OCI-LY7 (cell line): ENCODE measurements around the gene TREM2. TPM values are rescaled to one million over a fixed set of nuclear protein-coding genes. Genes with fewer than 3 reads are reported as not detected.

Experiments used
- BruUV-seq: library from RNA; stranded (reverse); fragments of 400-500 nt; replicated peaks from 2 replicates; lab custom pipeline; 2021; lab: Mats Ljungman, UMichigan
- CTCF ChIA-PET: fragments of 300-600 bp; sonication (Branson Sonifier 250); formaldehyde crosslinking; loops from one replicate; lab custom pipeline; 2022; ENCODE audit warnings: antibody characterized with exemption; ENCODE audit not compliant: unreplicated experiment; lab: Charles Lee
- POLR2A ChIA-PET: fragments of 300-600 bp; sonication (Branson Sonifier 250); formaldehyde crosslinking; loops from one replicate; lab custom pipeline; 2022; ENCODE audit warnings: antibody characterized with exemption; lab: Charles Lee
- DNase-seq: peaks from one replicate; pipeline ENCODE4 v3.0.0-alpha.2; 2015; ENCODE audit warnings: low spot score
- H2AFZ ChIP-seq: fragments of 200-600 bp; sonication (generic), shearing (Covaris generic); 2 replicates; pipeline ENCODE4 v1.6.1; 2014; ENCODE audit warnings: mild to moderate bottlenecking, antibody characterized with exemption, low read length, moderate library complexity
- H3K27ac ChIP-seq: fragments of 200-600 bp; sonication (generic); 2 replicates; pipeline ENCODE4 v1.5.1; 2014; ENCODE audit warnings: mixed run types, low read depth, mild to moderate bottlenecking, moderate library complexity, low read length, inconsistent platforms; ENCODE audit not compliant: poor library complexity, severe bottlenecking
- H3K36me3 ChIP-seq: fragments of 200-600 bp; sonication (generic); 2 replicates; pipeline ENCODE4 v1.6.1; 2014; ENCODE audit warnings: mild to moderate bottlenecking, antibody characterized with exemption, low read length, moderate library complexity, mixed read lengths; ENCODE audit not compliant: insufficient read depth
- H3K4me1 ChIP-seq: fragments of 200-600 bp; sonication (generic); 2 replicates; pipeline ENCODE4 v1.5.1; 2014; ENCODE audit warnings: mild to moderate bottlenecking, low read length; ENCODE audit not compliant: insufficient read depth, poor library complexity, severe bottlenecking
- H3K4me2 ChIP-seq: fragments of 200-600 bp; sonication (generic); 2 replicates; pipeline ENCODE4 v1.6.1; 2014; ENCODE audit warnings: mild to moderate bottlenecking, low read length
- H3K4me3 ChIP-seq: fragments of 200-600 bp; sonication (generic); 2 replicates; pipeline ENCODE4 v1.5.1; 2014; ENCODE audit warnings: mild to moderate bottlenecking, low read depth, low read length; ENCODE audit not compliant: poor library complexity, severe bottlenecking
- H3K79me2 ChIP-seq: fragments of 200-600 bp; sonication (generic); 2 replicates; pipeline ENCODE4 v1.6.1; 2016; ENCODE audit warnings: low read depth, mild to moderate bottlenecking, low read length, moderate library complexity, mixed read lengths; ENCODE audit not compliant: insufficient read depth
- H3K9me2 ChIP-seq: fragments of 200-600 bp; sonication (generic); 2 replicates; pipeline ENCODE4 v1.6.1; 2016; ENCODE audit warnings: mild to moderate bottlenecking, low read length, mixed read lengths; ENCODE audit not compliant: insufficient read depth
- H3K9me3 ChIP-seq: fragments of 200-600 bp; sonication (generic); 2 replicates; pipeline ENCODE4 v1.6.1; 2014; ENCODE audit warnings: mild to moderate bottlenecking, mixed run types, low read length, mixed read lengths
- H4K20me1 ChIP-seq: fragments of 200-600 bp; sonication (generic); 2 replicates; pipeline ENCODE4 v1.6.1; 2014; ENCODE audit warnings: mild to moderate bottlenecking, antibody characterized with exemption, low read length, moderate library complexity, mixed read lengths; ENCODE audit not compliant: insufficient read depth
- EZH2phosphoT487 ChIP-seq: fragments of 200-600 bp; sonication (generic); IDR thresholded peaks from 2 replicates; pipeline ENCODE4 v1.6.1; 2018; ENCODE audit warnings: low read depth, borderline replicate concordance, mild to moderate bottlenecking, mixed run types, antibody characterized with exemption, low read length, moderate library complexity, mixed read lengths
- intact Hi-C: fragments of 100-400 bp; cut with micrococcal nuclease; formaldehyde crosslinking; loops from one replicate; pipeline ENCODE4 v1.10.0; 2022; ENCODE audit not compliant: unreplicated experiment
- total RNA-seq, 2 experiments: library from RNA; depleted of rRNA in 1 of 2; stranded (reverse); fragments of >200 nt in 1 of 2; shearing (Covaris generic) in 1 of 2; gene quantifications; 2 replicates each; pipeline ENCODE4 v1.2.3, GENCODE V29; 2014 to 2022
- TF ChIP-seq, protein P1 (sequence below): fragments of 200-600 bp; sonication (generic); conservative IDR thresholded peaks from 2 replicates; pipeline ENCODE4 v1.5.1; 2014; ENCODE audit warnings: mild to moderate bottlenecking, antibody characterized with exemption, low read length, moderate library complexity, mixed read lengths

The TREM2 gene
- total RNA-seq, 2 experiments from 2014 or later = not detected

DNA sequence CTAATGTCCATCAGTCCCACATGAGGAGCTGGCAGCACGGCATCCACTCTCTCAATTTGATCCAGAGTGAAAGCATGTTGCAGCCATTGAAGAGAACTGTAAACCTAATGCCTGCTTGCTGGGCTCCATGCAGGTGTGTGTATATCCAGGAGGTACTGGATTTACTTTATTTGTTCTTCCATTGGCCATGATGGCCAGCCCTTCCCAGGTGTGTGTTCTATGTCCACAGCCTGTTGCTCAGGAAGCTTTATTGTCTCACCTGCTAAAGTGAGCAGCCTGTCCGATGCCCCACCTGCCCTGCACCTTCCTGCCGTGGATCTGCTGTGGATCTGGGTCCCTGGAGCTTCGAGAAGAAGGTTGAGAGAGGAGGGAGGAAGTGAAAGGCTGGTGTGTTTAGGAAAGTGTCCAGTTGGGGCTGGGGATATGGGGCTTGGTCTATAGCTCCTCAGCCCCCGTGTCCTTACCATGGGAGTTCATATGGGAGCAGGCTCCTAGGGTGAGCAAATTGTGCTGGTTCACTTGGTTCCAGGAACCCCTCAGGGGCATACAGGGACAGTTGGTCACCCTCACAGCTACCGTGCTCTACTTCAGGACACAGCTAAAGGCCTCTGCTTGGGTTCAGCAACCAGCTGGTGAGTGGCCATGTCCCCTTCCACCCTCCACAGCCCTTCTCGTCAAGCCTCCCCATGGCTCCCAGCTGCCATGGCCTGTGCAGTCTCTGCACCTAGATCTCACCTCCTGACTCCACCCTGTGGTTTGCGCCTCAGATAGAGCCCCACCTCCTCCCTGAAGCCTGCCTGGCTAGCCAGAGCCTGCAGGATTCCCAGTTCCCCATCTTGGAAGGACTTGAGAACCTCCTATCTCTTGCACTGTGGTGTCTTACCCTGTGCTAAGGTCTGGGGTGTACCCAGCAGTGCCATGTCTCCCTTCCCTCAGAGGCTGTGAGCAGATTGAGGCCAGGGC lies 25.3 kb upstream of the TREM2 start:
- ChIA-PET POLR2A (interaction anchor here (1.3 to 3.4 kb wide), 2 partner anchors 8 to 12 kb away, joined by 3 to 16 read pairs; partner anchors contain the start of gene TREML2), CTCF (interaction anchor here (0.6 kb wide), 1 partner anchor 8 kb away, joined by 3 read pairs; no protein-coding TSS in a partner anchor)
- Histone ChIP-seq H2AFZ (no peak overlapping the region), H3K4me1 (peaks cover 16% of the 10 kb centered on the region), H3K4me3 (no peak overlapping the region), H3K36me3 (peaks cover 32% of the 10 kb centered on the region), H3K79me2 (no peaks in the 10 kb centered on the region), H3K27ac (no peak overlapping the region), H3K9me2 (no peaks in the 10 kb centered on the region), H4K20me1 (no peaks in the 10 kb centered on the region), H3K4me2 (no peak overlapping the region), H3K9me3 (peaks cover 16% of the 10 kb centered on the region; the same call in 1 of the 2 replicates)
- no TSS peak for BruUV-seq
- intact Hi-C loops = no loop called here
- no peak for TF ChIP-seq EZH2phosphoT487
- TF ChIP-seq, protein P1, sequence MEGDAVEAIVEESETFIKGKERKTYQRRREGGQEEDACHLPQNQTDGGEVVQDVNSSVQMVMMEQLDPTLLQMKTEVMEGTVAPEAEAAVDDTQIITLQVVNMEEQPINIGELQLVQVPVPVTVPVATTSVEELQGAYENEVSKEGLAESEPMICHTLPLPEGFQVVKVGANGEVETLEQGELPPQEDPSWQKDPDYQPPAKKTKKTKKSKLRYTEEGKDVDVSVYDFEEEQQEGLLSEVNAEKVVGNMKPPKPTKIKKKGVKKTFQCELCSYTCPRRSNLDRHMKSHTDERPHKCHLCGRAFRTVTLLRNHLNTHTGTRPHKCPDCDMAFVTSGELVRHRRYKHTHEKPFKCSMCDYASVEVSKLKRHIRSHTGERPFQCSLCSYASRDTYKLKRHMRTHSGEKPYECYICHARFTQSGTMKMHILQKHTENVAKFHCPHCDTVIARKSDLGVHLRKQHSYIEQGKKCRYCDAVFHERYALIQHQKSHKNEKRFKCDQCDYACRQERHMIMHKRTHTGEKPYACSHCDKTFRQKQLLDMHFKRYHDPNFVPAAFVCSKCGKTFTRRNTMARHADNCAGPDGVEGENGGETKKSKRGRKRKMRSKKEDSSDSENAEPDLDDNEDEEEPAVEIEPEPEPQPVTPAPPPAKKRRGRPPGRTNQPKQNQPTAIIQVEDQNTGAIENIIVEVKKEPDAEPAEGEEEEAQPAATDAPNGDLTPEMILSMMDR = no peak
- no peak for DNase-seq

DNA sequence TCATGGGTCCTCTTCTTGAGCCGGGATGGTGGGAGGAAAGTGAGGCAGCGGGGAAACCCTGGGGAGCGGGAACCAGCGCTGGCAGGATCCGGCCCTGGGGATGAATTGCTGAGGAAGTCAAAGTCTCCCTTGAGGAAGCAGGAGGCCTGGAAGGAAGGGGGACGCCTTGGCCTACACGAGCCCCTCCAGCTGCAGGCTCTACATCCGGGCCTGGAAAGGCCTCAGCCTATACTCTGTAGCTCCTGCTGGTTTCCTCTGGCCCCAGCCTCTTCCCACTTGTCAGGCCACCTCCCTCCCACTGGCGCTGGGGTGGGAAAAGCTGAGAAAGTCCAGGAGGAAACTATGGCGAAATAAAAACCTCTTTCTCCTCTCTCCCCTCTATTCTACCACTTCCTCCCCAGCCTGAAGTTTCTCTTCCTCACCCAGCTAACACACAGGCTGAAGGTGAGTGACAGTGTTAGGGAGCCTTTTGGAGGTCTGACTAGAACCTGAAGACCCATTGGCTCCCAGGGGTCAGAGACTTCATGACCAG lies 23.2 kb upstream of the TREM2 start:
- no peak overlapping the region for H3K4me3 ChIP-seq
- no peaks in the 10 kb centered on the region for H4K20me1 ChIP-seq

More for the DNA sequence above, 23.2 kb upstream of the TREM2 start:
- TF ChIP-seq, protein P1 = no peak
- TF ChIP-seq EZH2phosphoT487 = no peak
- Histone ChIP-seq H3K79me2 (no peaks in the 10 kb centered on the region), H2AFZ (peak overlapping the region; percentile 55; the same call in 1 of the 2 replicates), H3K36me3 (peaks cover 19% of the 10 kb centered on the region), H3K4me2 (0 out of 2 replicates have a peak overlapping the region, but pooled peaks have one; percentile 18), H3K9me3 (peaks cover 16% of the 10 kb centered on the region; the same call in 1 of the 2 replicates), H3K9me2 (no peaks in the 10 kb centered on the region), H3K4me1 (peaks cover 30% of the 10 kb centered on the region), H3K27ac (no peak overlapping the region)
- ChIA-PET CTCF (interaction anchor here (1.0 kb wide), 2 partner anchors 10 to 14 kb away, joined by 3 read pairs; partner anchors contain the start of gene TREML2), POLR2A (interaction anchor here (0.6 to 3.4 kb wide), 5 partner anchors 10 to 1560 kb away, joined by 3 to 16 read pairs (median 7); partner anchors contain the start of genes TBCC and TREML2)
- peak; percentile 14 for DNase-seq
- intact Hi-C loops = no loop called here
- no TSS peak for BruUV-seq
